Measurements from ENCODE around the gene IMMP2L.

DNA sequence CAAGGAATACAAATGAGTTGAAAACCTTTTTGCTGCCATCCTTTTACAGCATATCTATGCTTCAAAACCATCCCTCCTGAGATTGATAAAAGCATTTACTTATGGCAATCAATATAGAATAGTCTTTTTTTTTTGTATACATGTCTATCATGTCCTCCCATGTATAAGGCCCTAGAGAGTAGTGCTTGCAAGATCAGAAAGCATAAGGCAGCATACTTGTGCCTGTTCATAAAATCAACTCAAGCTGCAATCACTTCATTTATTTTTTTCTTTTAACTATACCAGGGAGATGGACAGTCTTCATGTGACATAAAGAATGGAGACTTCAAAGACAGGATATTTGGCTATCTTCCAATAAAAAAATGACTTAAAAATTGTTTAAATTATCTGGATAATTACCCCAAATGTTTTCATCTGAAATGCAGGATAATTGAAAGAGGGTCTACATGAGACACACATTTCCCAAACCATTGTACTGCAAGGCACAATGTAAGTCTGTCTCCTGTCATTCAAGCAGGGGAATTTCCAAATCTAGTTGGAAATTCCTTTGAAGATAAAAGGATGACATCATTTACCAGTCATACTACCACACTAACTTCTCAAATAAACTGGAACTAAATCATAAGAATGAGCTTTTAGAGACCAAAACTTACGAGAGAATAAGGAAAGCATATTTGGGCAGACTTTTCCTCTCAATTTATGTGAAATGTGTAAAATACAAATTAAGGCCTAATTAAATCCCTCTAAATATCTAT is 448.9 kb downstream of the IMMP2L start:
- TF ChIP-seq POLR2A (IDR thresholded peaks at IDR 0.05), result no peak
- TF ChIP-seq, protein P1, sequence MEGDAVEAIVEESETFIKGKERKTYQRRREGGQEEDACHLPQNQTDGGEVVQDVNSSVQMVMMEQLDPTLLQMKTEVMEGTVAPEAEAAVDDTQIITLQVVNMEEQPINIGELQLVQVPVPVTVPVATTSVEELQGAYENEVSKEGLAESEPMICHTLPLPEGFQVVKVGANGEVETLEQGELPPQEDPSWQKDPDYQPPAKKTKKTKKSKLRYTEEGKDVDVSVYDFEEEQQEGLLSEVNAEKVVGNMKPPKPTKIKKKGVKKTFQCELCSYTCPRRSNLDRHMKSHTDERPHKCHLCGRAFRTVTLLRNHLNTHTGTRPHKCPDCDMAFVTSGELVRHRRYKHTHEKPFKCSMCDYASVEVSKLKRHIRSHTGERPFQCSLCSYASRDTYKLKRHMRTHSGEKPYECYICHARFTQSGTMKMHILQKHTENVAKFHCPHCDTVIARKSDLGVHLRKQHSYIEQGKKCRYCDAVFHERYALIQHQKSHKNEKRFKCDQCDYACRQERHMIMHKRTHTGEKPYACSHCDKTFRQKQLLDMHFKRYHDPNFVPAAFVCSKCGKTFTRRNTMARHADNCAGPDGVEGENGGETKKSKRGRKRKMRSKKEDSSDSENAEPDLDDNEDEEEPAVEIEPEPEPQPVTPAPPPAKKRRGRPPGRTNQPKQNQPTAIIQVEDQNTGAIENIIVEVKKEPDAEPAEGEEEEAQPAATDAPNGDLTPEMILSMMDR (IDR thresholded peaks at IDR 0.05), result no peak

Measured in right lobe of liver (tissue), 4 donors.